Superior temporal gyrus (tissue), 1 donor: Measurements from ENCODE around the gene EPHA2.

Source experiments
- DNase-seq: peaks from one replicate; pipeline ENCODE4 v3.0.0-alpha.2; 2016; ENCODE audit errors: extremely low spot score

The EPHA2 gene

GRCh38 chr1:16092923-16093511, 62.9 kb downstream of the EPHA2 start:
- no peak for DNase-seq

- DNase-seq, result no peak
These were observed 63.6 kb downstream of the EPHA2 start for GRCh38 chr1:16092097-16092922.

- DNase-seq, result no peak
These were observed 64.6 kb downstream of the EPHA2 start for GRCh38 chr1:16091296-16091695.

- no peak for DNase-seq
These were observed 65.6 kb downstream of the EPHA2 start for GRCh38 chr1:16090076-16090826.

- no peak for DNase-seq
These were observed 66.9 kb downstream of the EPHA2 start for GRCh38 chr1:16088996-16089395.

- DNase-seq, result no peak
These were observed 67.4 kb downstream of the EPHA2 start for GRCh38 chr1:16088351-16088911.

GRCh38 chr1:16087733-16088132, 68.1 kb downstream of the EPHA2 start:
- no peak for DNase-seq

- DNase-seq, result no peak
These were observed 70.3 kb downstream of the EPHA2 start for GRCh38 chr1:16085522-16085921.

- DNase-seq, result no peak
These were observed 72.4 kb downstream of the EPHA2 start for GRCh38 chr1:16083486-16083885.

GRCh38 chr1:16082283-16083038, 73.4 kb downstream of the EPHA2 start:
- peak; percentile 31 for DNase-seq

GRCh38 chr1:16081636-16082035, 74.2 kb downstream of the EPHA2 start:
- DNase-seq, result no peak

- no peak for DNase-seq
These were observed 75.3 kb downstream of the EPHA2 start for GRCh38 chr1:16080422-16081150.

- DNase-seq, result peak; percentile 86
These were observed 76.8 kb downstream of the EPHA2 start for GRCh38 chr1:16078925-16079656.

GRCh38 chr1:16077406-16078245, 78.2 kb downstream of the EPHA2 start:
- no peak for DNase-seq

- DNase-seq, result no peak
These were observed 79.0 kb downstream of the EPHA2 start for GRCh38 chr1:16076865-16077238.

- no peak for DNase-seq
These were observed 79.6 kb downstream of the EPHA2 start for GRCh38 chr1:16076031-16076864.

- DNase-seq, result no peak
These were observed 80.4 kb downstream of the EPHA2 start for GRCh38 chr1:16075337-16076030.
